Limb (tissue), 2 donors: Measurements from ENCODE around the gene REXO4.
A peak's percentile ranks its signal among the peaks of the same experiment; 100 is the strongest.
"Not testable (repeated sequence)": the region's sequence is repeated elsewhere in the genome, so short reads cannot be mapped to it uniquely, and the experiment has no call there.

Experiments
- DNase-seq, 2 donors: peaks; one replicate each; pipeline ENCODE4 v3.0.0-alpha.2; 2016; ENCODE audit errors: extremely low spot score in 2 of 2

The REXO4 gene

GRCh38 chr9:133417541-133418461 lies at the start of gene REXO4:
TSS of gene REXO4 (minus strand) at chr9:133418010. CDS start at chr9:133417844, 166 bp downstream.
- peak; percentile 79 to 93 for DNase-seq

DNA sequence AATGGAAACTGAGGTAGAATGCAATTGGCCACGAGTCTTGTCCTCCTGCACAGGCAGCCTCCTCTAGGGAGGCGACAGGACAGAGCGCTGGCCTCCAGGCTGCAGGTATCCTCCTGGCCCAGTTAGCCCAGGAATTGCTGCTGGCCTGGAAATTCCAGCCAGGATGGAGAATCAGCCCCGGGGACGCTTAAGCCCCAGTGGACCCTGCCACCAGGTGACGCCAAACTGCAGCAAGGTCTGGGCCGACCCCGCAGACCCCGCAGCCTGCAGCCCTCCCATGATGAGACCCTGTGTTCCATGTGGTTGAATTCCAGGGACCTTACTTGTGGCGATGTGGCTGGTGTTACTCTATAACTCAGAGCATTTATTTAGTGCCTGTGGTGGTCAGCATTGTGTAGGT lies 49.3 kb upstream of the REXO4 start:
- DNase-seq, result no peak

DNA sequence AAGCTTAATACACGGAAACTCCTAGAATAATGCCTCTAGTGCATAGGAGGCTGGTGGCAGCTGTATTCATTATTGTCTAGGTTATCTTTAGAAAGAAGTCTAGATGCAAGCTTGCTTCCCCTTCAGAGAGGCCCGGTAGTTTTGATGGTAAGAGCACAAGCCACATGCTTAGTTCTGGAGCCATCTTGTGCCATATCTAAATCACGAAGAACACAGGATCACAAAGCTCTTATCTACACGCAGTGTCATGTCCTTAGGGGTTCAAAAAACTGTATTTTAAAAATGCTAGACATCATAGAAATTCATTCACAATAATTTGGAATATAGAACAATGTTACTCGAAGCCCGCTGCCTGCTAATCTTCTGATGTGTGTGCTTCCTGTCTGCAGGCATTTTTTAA lies 48.2 kb upstream of the REXO4 start:
- DNase-seq, result no peak

DNA sequence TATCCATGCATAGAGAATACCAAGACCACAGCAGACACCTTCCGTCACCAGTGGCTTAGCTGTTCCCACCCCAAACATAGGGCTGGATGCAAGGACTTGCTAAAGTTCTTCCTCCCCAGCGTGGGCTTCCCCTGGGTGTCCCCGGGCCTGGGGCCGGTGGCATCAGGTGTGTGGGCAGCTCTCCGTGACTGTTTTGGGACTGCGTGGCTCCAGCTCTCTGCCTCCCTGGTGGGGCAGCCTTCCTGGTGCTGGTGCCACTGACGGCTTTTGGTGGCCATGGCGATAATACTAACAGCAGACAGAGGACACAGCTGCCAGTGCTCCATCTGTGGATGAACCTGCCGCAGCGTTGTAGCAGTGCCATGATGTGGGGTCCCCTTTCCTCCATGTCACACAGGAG lies 46.8 kb upstream of the REXO4 start:
- no peak for DNase-seq

DNA sequence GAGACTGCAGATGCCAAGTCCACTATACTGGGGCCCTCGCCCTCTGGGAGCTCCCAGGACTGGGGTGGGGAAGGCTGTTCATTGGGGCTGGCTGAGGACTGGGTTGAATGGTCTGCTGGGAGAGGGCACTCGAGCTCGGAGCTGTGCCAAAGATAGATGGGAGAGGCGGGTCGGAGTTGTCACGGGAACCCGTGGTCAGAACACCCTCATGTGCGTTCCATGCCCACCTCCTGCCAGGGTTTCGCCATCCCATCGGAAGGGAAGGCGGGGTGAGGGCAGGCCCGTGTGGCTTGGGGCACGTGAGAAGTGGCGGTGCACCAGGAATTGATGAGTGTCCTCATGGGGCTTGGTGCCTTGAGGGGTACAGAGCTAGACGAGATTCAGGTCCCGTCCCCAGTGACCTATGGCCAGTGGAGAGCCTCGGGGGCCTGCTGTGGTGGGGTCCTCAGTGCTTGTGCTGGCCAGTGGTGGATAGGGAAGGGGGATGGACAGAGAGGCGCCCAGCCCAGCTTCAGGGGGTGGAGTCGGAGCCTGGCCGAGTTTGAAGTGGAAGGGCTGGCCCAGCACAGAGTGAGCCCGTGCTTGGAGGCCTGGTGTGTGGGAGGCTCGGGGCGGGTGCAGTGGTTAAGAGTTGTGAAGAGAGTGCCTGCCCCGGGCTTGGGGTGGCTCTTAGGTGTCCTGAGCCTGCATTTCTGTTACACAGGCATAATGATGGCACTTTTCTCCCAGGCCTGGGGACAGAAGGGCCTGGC lies 46.2 kb upstream of the REXO4 start:
- DNase-seq, result no peak

GRCh38 chr9:133463234-133463863 lies 45.5 kb upstream of the REXO4 start:
- no peak for DNase-seq

DNA sequence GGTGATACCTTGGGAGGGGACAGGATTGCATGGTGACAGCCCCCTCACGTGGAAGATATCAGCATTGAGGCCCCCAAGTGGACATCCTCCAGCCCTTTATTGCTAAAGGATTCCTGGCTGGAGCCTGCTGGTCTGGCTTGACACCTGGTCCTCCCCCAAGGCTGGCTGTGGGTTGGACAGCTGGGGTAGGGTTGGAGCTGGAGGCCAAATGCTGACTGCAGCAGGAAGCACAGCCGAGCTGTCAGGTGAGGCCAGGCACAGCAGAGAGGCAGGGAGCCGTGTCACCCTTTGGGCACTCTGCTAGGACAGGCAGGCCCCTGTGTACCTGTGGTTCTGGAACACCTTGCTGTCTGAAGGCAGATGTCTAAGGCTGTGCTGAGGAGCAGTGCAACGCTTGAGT lies 44.2 kb upstream of the REXO4 start:
- no peak for DNase-seq

GRCh38 chr9:133460405-133461175 lies 42.8 kb upstream of the REXO4 start:
- no peak for DNase-seq

DNA sequence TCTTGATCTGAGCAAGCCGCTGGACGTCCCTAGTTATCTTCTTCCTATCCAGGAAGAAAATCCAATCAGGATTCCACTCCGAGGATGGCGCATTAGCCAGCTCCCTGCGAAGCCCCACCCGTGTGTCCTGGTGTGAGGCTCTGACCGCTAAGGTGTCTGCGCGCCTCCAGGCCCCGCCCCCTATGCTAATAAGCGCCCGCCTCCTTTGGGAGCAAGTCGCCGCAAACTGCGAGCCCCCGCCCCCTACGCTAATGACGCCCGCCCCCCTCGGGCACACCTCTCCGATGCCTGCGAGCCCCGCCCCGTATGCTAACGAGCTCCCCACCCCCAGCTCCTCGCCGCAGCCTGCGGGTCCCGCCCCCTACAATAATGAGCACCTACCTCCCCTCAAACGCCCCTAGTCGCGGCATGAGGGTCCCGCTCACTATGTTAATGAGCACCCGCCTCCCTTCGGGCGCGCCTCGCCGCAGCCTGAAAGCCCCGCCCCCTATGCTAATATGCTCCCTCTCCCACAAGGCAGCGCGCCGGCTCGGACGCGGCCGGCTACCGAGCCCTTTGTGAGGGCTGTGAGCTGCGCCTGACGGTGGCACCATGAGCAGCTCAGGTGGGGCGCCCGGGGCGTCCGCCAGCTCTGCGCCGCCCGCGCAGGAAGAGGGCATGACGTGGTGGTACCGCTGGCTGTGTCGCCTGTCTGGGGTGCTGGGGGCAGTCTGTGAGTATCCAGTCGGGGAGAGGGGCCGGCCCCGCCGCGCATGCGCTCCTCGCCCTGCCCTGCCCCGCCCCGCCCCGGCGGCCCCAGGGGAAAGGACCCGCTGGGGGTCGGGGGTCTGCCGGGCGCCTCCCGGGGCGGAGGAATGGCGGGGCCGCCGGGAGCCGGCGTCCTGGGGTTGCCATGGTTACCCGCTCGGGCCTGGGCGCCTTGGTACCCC lies 41.9 kb upstream of the REXO4 start, which contains the start of gene CACFD1:
Gene CACFD1 (plus strand): TSS at position 503 of the 929 bp plus-strand sequence. CDS start 89 bp downstream, at position 592.
- DNase-seq, result peak; percentile 95 to 96

DNA sequence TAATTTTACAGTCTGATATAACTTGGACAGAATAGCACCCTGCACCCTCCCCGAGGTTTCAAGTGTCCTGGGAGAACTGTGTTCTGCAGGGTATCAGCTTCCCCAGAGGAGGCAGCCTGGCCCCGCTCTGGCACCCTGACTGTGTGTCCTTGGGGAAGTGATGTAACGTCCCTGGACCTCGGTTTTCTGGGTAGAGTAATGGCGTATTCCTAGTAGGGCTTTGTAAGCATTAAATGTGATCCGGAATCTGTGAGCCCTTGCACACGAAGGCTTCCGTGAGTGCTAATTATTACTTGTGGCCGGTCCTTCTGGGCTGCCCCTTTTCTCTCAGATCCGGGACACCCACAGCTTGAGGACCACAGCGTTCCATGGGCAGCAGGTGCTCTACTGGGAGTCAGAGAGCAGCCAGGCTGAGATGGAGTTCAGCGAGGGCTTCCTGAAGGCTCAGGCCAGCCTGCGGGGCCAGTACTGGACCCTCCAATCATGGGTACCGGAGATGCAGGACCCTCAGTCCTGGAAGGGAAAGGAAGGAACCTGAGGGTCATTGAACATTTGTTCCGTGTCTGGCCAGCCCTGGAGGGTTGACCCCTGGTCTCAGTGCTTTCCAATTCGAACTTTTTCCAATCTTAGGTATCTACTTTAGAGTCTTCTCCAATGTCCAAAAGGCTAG lies 41.0 kb upstream of the REXO4 start:
- no peak for DNase-seq

GRCh38 chr9:133457748-133458147 lies 39.9 kb upstream of the REXO4 start:
- no peak for DNase-seq

DNA sequence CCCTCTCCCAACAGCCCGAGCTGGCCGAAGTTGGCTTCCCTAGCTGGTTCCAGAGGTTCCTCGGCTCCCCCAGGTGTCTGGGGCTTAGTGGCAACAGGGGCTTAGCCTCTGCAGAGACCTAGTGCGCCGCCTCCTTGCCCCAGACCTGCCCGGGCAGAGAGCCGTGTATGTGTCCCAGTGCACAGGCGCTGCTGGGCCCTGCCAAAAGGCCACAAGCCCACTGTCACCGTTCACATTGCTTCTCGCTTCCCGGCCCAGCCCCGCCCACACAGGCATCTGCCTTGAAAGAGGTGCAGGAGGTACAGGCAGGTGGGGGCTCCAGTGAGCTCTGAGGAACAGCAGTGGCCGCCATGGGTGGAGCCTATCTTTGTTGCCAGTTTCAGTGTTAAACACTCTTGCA lies 39.4 kb upstream of the REXO4 start:
- no peak for DNase-seq

DNA sequence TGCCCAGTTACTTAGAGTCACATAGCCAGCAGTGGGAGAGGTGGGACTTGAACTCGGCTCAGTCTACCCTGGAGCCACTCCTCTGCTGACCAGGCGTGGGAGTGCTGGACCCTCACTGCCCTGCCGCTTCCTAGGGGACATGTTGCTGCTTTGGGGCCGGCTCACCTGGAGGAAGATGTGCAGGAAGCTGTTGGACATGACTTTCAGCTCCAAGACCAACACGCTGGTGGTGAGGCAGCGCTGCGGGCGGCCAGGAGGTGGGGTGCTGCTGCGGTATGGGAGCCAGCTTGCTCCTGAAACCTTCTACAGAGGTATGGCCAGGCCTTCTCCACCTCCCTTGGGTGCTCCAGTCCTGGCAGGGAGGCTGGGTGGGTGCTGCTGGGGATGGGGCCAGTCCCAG lies 38.6 kb upstream of the REXO4 start:
- no peak for DNase-seq

- no peak for DNase-seq
Observed at GRCh38 chr9:133455936-133456335, 38.1 kb upstream of the REXO4 start.

GRCh38 chr9:133454943-133455673 lies 37.3 kb upstream of the REXO4 start:
- DNase-seq, result no peak

DNA sequence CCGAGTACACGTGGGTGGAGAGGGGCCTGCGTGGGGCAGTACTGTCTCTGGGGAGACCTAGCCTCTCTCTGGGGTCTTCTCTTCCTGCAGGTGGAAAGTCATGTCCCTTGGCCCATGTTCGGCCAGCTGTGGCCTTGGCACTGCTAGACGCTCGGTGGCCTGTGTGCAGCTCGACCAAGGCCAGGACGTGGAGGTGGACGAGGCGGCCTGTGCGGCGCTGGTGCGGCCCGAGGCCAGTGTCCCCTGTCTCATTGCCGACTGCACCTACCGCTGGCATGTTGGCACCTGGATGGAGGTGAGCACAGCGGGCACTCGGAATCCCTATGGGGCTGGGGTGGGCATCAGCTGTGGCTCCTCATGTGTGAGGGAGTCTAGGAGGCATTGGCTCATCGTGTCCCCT lies 36.5 kb upstream of the REXO4 start:
- no peak for DNase-seq

DNA sequence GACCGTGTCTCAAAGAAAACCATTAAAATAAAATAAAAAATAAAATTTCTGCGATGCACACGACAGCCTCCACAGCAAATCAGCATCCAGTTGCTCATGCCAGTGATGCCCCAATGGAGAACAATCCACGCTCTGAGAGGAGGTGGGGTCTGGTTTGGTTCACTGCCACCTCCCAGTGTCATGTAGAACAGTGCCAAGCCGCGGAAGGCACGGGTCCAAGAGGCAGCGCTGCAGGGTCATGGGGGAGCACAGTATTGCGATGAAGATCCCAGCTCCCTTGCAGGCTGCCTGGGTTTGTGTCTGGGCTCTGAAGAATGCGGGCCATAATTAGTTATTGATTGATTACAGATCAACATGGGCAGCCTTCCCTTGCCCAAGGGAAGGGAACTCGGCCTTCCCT lies 35.8 kb upstream of the REXO4 start:
- no peak for DNase-seq

GRCh38 chr9:133452562-133452961 lies 34.8 kb upstream of the REXO4 start:
- DNase-seq, result no peak

- not testable (repeated sequence) for DNase-seq
Observed at GRCh38 chr9:133451865-133452264, 34.1 kb upstream of the REXO4 start.
